ENCODE data around the gene MGLL.

The MGLL gene

DNA sequence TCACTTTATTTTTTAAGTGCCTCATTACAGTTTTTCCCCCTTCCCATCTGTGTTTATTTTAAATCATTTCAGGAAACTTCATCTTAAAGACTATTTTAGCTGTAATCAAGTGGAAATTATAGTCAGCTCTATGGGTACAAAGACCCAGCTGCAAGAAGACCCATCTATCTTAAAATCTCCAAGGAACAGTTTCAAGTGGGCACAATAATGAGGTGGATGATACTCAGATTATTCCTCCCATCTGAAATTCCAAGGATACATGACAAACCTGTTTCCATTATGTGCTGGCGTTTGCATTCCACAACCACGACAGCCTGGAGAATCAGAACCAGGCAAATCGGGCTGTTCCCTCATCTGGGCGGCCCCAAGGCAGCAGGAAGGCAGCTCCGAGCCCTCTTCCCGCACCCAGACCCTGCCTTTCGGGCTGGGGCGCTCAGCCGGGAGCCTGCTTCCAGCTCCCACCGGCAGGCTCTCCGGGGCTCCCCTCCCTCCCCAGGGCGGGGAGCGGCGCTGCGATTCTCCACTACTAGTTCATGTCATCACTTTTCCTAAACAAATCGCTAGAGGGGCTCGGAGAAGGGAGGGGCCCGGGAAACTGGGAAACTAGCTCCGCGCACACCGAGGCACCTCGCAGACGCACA lies at the start of gene MGLL:
Gene MGLL (minus strand): TSS at position 475 of the 641 bp plus-strand sequence. CDS start 197 bp downstream, at position 278.
- peak; percentile 69 for DNase-seq

DNA sequence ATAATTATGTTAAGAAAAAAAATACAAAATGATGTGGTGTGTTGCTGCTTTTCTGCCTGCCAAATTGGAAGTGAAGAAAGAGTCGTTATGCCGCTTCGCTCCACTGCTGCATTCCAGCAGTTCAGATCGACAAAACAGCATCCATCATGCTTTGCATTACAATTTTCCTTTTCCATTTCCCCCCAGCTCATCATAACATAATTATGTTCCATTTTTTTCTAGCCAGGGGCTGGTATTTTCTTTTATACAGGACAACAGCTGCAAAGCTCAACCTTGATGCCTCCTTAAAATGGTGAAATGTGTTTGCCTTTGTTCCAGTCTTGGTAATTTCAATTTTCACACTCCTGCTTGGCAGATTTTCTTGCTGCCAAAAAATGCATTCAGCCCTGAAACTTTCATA lies 47.8 kb upstream of the MGLL start:
- DNase-seq: no peak

DNA sequence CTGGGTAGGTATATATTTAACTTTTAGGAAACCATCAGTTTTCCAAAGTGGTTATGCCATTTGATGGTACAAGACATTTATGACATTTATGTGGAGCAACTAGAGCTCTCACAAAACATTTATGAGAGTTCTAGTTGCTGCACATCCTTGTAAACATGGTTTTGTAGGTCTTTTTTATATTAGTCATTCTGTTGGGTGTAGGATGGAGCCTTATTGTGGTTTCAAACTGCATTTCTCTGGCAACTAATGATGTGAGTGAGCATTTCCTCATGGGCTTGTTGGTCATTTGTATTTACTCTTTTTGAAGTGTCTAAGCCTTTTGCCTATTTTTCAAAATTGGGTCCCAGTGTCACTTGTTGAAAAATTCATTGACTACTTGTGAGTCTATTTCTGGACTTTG lies 45.7 kb upstream of the MGLL start:
- DNase-seq: no peak

DNA sequence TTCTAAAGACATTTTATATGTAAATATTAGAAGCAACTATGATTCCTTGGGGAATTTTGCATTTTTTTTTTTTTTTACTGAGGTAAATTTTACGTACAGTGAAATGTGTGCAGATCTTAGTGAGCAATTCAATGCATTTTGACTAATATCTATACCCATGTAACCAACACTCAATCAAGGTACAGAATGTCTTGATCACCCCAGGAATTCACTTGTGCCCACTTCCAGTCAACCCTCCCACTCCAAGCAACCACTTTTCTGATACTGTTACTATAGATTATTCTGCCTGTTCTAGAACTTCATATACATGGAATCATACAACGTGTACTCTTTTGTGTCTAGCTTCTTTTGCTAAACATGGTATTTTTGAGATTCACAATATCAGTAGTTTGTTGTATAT lies 45.1 kb upstream of the MGLL start:
- no peak for DNase-seq

DNA sequence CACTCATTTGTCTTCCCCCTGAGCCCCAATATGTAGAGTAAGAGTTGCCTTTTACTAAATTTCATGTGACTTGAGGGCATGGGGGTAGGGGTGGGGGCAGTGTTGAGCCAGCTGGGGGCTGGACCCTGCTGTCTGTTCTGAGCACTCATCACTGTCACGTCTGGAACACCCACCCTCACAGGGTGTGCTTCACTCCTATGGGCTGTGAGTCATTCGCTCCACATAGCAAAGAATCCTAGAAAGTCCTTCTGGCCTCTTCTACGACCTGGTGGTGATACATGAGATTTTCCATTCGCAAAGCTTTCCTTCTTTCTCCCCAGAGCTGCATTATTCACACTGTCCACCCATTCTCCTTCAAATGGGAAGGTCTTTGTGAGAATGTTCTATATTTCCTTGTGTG lies 43.6 kb upstream of the MGLL start:
- no peak for DNase-seq

DNA sequence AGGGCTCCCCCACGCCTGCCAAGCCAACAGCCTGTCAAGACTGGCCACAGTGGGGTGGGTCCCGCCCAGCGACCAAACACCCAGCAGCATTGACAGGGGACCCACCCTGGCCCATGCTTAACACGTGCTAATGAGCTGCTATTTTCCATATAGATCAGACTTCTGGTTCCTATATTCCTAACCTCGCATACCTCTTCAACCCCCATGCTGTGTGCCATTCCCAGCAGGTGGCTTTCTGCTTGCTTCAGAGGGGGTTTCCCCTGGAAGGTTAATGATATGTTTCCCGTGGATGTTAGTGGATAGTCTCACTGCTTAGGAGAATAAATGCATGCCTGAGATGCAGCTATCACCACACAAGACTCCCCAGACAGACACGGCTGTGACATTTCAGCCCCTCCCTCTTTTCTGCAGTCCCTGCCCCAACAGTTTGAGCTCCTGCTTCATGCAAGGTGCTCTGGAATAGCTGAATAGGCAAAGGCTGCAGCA lies 37.9 kb upstream of the MGLL start:
- DNase-seq: no peak

DNA sequence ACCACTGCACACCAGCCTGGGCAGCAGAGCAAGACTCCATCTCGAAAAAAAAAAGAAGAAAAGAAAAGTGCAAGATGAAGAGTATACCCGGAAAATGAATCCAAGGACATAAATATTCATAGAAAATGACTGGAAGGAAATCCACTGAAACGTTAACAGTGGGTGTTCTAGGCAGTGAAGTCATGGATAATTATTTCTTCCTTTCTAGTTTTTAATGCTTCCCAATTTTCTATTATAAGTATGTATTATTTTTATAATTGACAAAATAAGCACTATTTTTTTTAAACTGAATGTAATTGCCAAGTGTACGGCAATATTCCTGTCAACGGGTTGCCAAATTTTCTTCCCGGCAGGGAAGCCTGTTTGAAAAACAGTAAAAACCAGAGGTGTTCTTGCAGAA lies 37.4 kb upstream of the MGLL start:
- DNase-seq: no peak

DNA sequence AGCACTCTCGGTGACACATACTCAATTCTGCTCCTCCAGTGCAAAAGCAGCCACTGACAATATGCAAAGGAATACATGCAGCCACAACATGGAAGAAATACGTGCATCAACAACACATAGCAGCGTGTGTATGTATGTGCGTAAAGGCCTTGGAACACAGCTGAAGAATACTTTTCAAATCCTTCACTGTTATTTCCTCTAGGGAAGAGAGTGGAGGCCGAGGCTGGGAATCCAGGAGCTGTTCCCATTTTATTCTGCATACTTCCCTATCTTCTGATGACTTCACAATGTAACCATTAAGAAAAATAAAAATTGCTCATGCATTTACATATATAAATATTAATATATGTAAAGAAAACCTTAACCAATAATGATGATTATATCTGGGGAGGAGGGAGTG lies 36.6 kb upstream of the MGLL start:
- DNase-seq: no peak

DNA sequence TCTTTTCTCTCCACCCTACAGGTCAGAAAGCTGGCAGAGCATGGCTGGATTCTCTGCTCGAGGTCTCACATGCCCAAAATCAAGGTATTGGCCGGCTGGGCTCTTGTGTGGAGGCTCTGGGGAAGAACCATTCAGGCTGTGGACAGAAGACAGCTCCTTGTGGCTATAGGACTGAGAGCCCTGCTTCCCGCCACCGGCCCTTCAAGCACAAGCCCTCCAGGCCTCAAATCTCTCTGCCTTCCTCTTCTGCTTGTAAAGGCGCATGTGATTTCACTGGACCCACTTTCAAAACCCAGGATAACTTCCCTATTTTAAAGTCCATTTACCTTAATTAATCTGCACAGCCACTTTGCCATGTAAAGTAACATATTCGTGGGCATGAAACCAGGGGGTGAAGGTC lies 36.2 kb upstream of the MGLL start:
- no peak for DNase-seq

DNA sequence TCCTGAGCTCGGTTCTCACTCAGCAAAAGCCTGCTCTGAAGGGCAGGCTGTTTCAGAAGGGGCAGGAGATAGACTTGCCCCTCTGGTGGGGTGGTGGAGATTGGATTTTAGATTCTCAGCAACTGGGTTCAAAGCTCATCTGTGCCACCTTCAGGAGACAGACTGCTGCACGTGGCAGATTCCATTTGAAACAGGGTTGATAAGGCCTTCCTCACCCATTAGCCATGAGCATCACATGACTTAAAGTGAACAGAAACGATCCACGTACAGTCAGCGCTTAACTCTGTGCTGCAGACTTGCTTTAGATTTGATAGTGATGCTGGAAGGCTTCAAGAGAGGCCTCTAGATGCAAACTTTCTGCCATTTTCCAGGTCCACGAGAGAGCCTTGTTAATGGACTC lies 35.0 kb upstream of the MGLL start:
- DNase-seq: no peak

DNA sequence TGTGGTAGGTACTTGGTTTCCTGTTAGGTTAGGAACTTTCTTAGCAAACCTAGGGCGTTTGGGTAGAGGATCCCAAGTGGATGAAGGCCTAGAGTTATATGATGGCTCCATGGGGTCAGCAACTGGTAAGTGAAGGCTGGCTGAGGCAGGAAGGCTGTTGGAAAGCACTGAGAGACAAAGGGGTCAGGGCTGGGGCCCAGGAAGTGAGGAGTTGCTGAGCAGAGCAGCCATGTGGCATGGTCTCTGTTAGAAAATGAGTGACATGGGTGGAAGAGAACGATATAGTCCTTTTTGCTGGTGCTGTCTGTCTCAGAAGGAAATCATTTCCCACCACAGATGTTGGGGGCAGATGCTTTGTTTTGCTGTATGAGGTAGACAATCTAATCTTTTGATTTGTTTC lies 34.5 kb upstream of the MGLL start:
- no peak for DNase-seq

DNA sequence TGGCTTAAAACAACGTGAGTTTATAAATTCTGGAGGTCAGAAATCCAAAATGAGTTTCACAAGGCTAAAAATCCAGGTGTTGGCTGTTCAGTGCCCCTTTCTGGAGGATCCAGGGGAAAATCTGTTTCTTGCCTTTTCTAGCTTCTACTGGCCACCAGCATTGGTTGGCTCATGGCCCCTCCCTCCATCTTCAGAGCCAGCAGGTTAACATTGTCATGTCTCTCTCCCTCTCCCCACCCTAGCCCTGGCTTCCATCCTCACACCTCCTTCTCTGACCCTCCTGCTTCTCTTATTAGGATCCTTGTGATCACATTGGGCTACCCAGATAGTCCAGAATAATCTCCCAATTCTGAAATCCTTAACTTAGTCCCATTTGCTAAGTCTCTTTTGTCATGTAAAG lies 32.9 kb upstream of the MGLL start:
- DNase-seq: no peak

DNA sequence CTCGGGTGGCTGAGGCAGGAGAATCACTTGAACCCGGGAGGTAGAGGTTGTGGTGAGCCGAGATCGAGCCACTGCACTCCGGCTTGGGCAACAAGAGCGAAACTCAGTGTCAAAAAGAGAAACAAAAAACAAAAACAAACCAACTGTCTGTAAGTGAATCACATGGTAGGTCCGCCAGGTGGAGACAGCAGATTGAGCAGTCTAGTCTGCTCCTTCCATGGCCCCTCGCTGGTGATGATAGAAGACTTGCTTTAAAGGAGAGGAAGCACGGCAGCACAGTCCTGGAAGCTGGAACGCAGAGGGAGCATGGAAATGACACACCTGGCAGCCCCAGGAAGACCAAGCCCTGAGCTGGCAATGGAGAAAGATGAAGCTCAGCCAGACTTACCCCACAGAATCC lies 31.4 kb upstream of the MGLL start:
- no peak for DNase-seq

DNA sequence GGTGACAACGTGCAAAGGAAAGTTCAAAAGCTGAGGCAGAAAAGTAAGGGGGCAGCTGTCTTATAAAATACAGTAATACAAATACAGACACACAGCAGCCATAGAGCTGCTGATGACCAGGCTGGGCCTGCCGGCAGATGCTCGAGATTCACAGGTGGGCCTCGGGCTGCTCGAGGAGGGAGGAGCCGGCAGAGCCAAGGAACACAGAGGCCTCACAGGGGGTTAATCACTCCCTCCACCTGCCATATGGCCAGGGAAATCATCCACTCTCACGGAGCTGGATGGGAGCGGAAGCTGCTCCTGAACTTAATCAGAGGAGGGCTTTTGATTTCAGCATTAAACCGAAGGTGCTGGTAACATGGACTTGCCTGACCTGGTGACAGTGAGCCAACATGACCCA lies 29.6 kb upstream of the MGLL start:
- DNase-seq: no peak

DNA sequence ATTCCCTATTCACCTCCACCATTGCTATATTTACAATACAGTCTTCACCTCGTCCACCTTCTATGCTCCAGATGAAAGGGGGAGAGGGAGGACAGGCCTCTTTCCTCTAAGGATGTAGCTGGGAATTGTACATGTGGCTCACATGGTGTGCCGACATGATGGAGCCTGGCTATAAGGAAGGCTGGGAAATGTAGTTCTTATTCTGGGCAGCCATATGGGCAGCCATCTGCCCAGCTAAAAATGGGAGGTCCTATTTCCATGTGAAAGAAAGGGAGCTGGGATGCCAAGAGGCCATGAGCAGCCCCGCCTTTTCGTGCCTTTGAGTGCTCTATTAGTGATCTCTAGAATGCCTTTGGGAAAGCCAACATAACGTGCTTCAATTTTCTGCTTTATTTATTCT lies 27.1 kb upstream of the MGLL start:
- DNase-seq: no peak

DNA sequence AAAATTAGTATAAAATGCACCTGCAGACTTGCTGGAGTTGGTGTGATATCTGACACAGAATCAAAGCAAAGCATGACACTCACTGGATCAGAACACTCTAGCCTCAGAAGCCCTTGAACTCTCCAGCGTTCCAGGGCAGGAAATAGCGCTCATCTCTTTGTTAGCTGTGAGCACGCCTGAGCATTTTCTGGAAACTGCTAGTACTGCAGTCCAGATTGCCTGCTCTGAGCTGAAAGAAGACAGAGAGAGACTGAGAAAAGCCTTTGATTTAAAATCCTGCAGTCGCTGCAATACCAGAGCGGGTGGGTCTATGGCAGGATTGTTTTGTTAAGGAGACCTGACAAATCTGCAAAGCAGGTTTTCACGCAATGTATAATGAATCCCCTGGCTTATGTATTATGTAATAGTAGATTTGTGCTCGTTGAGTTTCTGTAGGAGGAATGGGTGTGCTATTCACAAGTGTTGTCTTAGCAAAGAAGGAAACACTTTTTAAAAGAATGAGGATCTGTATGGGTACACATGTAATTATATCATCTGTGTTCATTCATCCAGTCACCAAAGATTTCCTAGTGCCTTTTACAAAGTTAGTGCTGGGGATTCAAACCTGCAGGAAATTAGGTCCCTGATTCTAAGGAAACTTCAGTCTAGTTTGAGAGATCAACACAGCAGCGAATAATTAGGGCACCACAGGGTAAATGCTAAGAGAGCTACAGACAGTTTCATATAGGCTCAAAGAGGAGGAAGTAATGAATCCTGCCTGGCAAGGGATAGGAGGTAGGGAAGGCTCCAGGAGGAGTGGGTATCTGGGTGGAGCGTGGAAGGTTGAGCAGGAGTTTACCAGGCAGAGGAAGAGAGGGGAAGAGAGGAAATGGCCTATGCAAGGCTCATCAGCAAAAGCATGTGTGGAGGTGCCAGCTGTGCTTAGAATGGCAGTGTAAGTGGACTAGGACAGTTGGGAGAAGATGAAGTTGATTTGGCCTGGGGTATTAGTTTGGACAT lies 26.1 kb upstream of the MGLL start:
- peak; percentile 37 for DNase-seq

DNA sequence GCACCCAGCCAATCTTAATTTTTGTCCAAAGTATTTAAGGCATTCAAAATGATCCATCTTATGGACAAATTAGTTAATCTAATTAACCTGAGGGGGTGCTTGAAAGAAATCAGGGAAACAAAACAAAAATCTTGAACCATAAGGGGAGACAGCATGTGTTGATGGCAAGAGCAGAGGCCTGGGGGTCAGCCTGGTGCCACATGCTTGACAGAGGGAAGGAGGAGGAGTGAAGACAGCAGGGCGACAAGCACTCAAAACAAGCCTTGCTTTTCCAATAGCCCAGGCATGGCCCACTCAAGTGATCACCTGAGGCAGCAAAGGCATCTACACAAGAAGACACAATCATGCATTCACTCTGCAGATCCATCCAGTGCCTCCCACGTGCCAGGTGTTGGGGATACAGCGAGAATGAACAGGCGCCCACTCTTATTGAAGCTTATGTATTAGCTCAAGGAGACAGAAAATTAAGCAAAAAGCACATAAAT lies 25.0 kb upstream of the MGLL start:
- no peak for DNase-seq

DNA sequence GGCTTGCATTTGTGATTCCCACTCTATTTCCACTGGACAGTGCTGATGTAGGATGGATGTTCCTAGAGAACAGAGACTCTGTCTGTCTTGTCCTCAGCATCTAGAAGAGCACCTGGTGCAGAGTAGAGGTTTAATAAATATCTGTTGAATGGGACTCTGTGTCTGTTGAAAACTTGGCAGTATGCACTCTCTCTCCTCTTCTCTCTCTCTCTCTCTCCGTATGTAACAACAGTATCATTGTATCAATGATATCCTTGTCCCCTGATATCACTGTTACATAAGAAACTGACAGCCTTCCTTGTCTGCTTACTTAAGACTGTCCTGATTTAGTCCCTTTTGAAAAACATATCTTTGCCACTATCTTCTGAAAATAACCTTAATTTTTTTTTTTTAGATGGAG lies 24.3 kb upstream of the MGLL start:
- DNase-seq: no peak

DNA sequence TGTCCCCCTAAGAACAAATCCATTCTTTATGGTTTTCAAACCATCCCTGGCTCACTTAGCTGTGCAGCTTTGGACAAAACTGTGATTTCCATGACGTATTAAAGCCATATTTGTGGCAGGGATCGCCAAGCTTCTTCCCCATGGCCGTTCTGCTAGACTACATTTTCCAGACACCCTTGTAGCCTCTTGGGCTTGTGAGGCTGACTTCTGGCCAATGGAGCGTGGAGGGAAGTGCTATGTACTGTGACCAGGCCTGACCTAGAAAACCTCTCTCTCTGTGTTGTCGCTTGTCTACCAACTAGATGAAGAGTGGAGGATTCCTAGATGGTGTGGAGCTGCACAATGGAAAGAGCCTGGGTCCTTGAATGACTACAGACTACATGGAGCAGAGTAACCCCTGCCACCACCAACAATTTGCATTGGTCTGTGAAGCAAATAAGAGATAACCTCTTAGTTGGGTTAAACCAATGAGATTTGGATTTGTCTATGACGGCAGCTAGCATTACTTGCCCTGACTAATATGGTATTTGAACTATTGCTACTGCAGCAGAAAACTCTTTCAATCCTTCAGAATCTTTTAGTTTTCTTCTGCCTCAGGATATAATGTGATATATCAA lies 22.1 kb upstream of the MGLL start:
- DNase-seq: no peak

DNA sequence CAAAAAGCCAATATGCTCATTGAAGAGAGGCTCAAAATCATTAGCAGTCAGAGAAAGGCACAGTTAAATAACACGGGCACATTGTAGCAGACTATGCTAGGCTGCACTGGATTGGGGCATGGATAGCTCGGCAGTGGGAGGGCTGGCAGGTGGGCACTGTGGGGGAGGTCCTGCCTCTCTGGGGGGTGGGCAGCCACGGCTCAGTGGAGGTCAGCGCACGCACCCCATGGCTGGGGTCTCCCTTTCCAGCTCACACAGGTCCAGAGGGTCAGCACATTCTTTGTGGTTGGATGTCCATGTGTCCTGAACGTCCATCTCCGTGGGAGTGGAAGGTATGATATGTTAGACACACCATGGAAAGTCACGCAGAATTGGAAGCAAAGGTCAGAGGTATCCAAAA lies 18.4 kb upstream of the MGLL start:
- DNase-seq: no peak

DNA sequence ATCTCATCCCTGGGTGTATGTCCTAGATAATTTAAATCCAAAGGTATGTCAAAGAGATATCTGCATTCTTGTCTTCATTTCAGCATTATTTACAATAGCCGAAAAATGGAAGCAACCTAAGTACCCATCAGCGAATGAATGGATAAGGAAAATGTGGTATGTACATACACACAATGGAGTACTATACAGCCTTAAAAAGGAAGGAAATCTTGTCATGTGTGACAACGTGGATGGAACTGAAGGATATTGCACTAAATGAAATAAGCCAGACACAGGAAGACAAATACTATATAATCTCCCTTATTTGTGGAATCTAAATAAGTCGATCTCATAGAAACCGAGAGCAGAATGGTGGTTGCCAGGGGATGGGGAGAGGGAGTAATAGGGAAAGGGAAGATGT lies 16.8 kb upstream of the MGLL start:
- DNase-seq: no peak

DNA sequence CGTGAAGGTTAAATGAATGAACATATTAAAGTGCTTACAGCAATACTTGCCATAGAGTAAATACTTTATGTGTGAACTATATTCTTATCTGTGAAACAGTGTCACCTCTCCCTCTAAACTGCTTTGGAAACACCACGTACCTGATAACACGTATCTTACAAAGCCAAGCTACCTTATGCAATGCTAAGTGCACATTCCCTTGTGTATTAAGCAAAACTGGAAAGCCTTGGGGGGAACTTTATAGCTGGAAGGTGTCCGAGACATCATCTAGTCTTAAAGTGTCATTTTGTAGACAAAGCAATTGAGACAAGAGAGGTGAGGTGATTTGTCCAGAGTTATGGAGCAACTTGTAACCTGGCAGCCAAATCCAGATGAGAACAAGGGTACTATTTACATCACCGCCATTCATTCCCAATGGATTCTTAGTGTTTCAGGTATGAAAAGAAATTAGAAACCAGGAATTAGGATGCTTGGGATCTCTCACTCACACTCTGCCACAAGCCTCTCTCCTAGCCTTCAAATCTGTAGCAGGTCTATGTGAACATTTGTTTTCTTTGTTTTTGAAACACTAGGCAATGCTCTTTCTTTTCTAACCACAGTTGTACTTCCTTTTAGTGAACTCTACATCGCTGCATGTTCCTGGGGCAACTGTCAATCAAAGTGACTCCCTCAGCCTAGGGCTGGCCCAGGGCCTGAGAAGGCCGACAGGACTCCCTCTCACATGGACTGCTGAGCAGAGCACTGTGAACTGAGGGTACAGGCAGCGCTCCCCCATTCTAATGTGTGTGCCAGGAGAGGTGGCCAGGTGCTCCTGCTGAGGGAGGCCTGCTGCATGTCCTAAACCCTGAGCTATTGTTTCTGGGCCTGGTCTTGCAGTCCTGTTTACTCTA lies 13.9 kb upstream of the MGLL start:
- DNase-seq: no peak

DNA sequence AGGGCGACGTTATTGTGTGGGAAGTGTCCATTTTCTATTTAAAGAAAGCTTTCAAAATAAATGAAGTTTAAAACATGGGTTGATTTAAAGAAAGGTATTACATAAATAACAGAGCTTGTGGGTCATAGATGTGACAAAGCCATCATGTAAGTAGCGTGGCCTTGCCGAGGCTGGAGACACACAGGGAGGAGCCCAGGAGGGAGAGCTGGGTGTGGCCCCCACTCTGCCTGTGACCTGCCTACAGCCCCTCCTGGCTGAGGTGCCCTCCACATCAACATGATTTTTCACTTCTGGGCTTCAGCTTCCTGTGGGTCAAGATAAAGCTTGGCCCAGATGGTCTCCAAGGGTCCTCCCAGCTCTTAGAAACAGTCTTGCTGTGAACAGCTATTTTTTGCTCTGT lies 12.5 kb upstream of the MGLL start:
- DNase-seq: no peak
